GM23338 (cell line): Measurements from ENCODE around the gene TRPM3. TPM values are rescaled to one million over a fixed set of nuclear protein-coding genes. Genes with fewer than 3 reads are reported as not detected.

ENCODE experiments used
- ATAC-seq: fragments of 200-7000 bp; cut with Tn5 transposase; 3 replicates; pipeline ENCODE4 v1.9.1; 2020
- DNase-seq: peaks from one replicate; pipeline ENCODE4 v3.0.0-alpha.2; 2015; ENCODE audit warnings: low spot score
- H2AFZ ChIP-seq: fragments of 200-600 bp; sonication (generic); 2 replicates; pipeline ENCODE4 v1.8.0; 2016; ENCODE audit warnings: antibody characterized with exemption, mild to moderate bottlenecking, moderate library complexity
- H3F3A ChIP-seq: fragments of 200-600 bp; sonication (generic); replicated peaks from 2 replicates; pipeline ENCODE4 v1.8.0; 2017; ENCODE audit warnings: antibody characterized with exemption, mixed run types, low read depth
- H3K27ac ChIP-seq: fragments of 200-600 bp; sonication (generic); 2 replicates; pipeline ENCODE4 v1.6.1; 2016; ENCODE audit warnings: low read depth
- H3K27me3 ChIP-seq: fragments of 200-600 bp; sonication (generic); 2 replicates; pipeline ENCODE4 v1.8.0; 2016; ENCODE audit warnings: mild to moderate bottlenecking, mixed run types, moderate library complexity; ENCODE audit not compliant: insufficient read depth
- H3K36me3 ChIP-seq: fragments of 200-600 bp; sonication (generic); 2 replicates; pipeline ENCODE4 v1.8.0; 2016; ENCODE audit warnings: mild to moderate bottlenecking; ENCODE audit not compliant: insufficient read depth
- H3K4me1 ChIP-seq: fragments of 200-600 bp; sonication (generic); 2 replicates; pipeline ENCODE4 v1.8.0; 2016; ENCODE audit warnings: mild to moderate bottlenecking, moderate library complexity; ENCODE audit not compliant: insufficient read depth
- H3K4me2 ChIP-seq: fragments of 200-600 bp; sonication (generic); 2 replicates; pipeline ENCODE4 v1.7.1; 2017; ENCODE audit warnings: mixed run types
- H3K4me3 ChIP-seq: fragments of 200-600 bp; sonication (generic); 2 replicates; pipeline ENCODE4 v1.6.1; 2016; ENCODE audit warnings: mixed run types
- H3K79me2 ChIP-seq: fragments of 200-600 bp; sonication (generic); replicated peaks from 2 replicates; pipeline ENCODE4 v1.8.0; 2017; ENCODE audit warnings: mild to moderate bottlenecking; ENCODE audit not compliant: insufficient read depth
- H3K9me2 ChIP-seq: fragments of 200-600 bp; sonication (generic); 2 replicates; pipeline ENCODE4 v1.8.0; 2017; ENCODE audit not compliant: insufficient read depth
- H4K20me1 ChIP-seq: fragments of 200-600 bp; sonication (generic); replicated peaks from 2 replicates; pipeline ENCODE4 v1.8.0; 2017; ENCODE audit warnings: mild to moderate bottlenecking; ENCODE audit not compliant: insufficient read depth
- H3K27ac Mint-ChIP-seq: 2 replicates; pipeline ENCODE4 v1.8.0; 2020; ENCODE audit warnings: inconsistent platforms, mild to moderate bottlenecking, moderate library complexity, mixed read lengths
- H3K27me3 Mint-ChIP-seq: 3 replicates; pipeline ENCODE4 v1.8.0; 2022; ENCODE audit warnings: low read depth, mild to moderate bottlenecking, moderate library complexity, mixed read lengths, inconsistent platforms; ENCODE audit not compliant: insufficient read depth, poor library complexity
- H3K36me3 Mint-ChIP-seq: 3 replicates; pipeline ENCODE4 v1.8.0; 2021; ENCODE audit warnings: low read depth, mild to moderate bottlenecking, inconsistent platforms, moderate library complexity, mixed read lengths
- H3K4me1 Mint-ChIP-seq: 3 replicates; pipeline ENCODE4 v1.8.0; 2020; ENCODE audit warnings: mild to moderate bottlenecking, inconsistent platforms, mixed read lengths
- H3K4me3 Mint-ChIP-seq: 3 replicates; pipeline ENCODE4 v1.8.0; 2021; ENCODE audit warnings: moderate library complexity, mild to moderate bottlenecking, inconsistent platforms, mixed read lengths
- H3K9me3 Mint-ChIP-seq: 3 replicates; pipeline ENCODE4 v1.8.0; 2020; ENCODE audit warnings: moderate library complexity, mild to moderate bottlenecking, inconsistent platforms, mixed read lengths
- CREB1 ChIP-seq: fragments of 250-450 bp; sonication (Bioruptor Pico); IDR thresholded peaks from 2 replicates; pipeline ENCODE4 v1.5.0; 2020; ENCODE audit warnings: low read depth, mild to moderate bottlenecking, moderate library complexity
- CTCF ChIP-seq, 2 experiments: fragments of 200-600 bp in 1 of 2; sonication (generic) in 1 of 2; conservative IDR thresholded peaks; 2 replicates each; pipeline versions ENCODE4 v1.5.1 to v1.6.1; 2016 to 2017; ENCODE audit warnings: antibody characterized with exemption in 2 of 2, low read depth in 2 of 2, mild to moderate bottlenecking in 2 of 2, moderate library complexity in 1 of 2
- ETS1 ChIP-seq: IDR thresholded peaks from 2 replicates; pipeline ENCODE4 v1.6.1; 2016; ENCODE audit warnings: antibody characterized with exemption
- EZH2 ChIP-seq: fragments of 200-600 bp; sonication (generic); IDR thresholded peaks from one replicate; pipeline ENCODE4 v1.8.0; 2017; ENCODE audit warnings: antibody characterized with exemption, mild to moderate bottlenecking, low read depth; ENCODE audit not compliant: unreplicated experiment
- EZH2phosphoT487 ChIP-seq: fragments of 200-600 bp; sonication (generic); IDR thresholded peaks from one replicate; pipeline ENCODE4 v1.8.1; 2018; ENCODE audit warnings: antibody characterized with exemption; ENCODE audit not compliant: unreplicated experiment
- JUNB ChIP-seq: IDR thresholded peaks from one replicate; pipeline ENCODE4 v1.6.1; 2016; ENCODE audit warnings: antibody characterized with exemption; ENCODE audit not compliant: unreplicated experiment
- NANOG ChIP-seq: IDR thresholded peaks from 2 replicates; pipeline ENCODE4 v1.6.1; 2016; ENCODE audit warnings: antibody characterized with exemption, borderline replicate concordance
- POLR2AphosphoS5 ChIP-seq: IDR thresholded peaks from 2 replicates; pipeline ENCODE4 v1.6.1; 2016; ENCODE audit warnings: antibody characterized with exemption, low read depth
- REST ChIP-seq: IDR thresholded peaks from one replicate; pipeline ENCODE4 v1.6.1; 2018; ENCODE audit warnings: antibody characterized with exemption; ENCODE audit not compliant: unreplicated experiment
- STAT1 ChIP-seq: IDR thresholded peaks from one replicate; pipeline ENCODE4 v1.6.1; 2016; ENCODE audit warnings: antibody characterized with exemption; ENCODE audit not compliant: unreplicated experiment
- ZNF114 ChIP-seq: fragments of 250-450 bp; sonication (Bioruptor Pico); IDR thresholded peaks from 2 replicates; pipeline ENCODE4 v1.5.0; 2020; ENCODE audit warnings: mild to moderate bottlenecking, moderate library complexity
- ZNF331 ChIP-seq: fragments of 250-450 bp; sonication (Bioruptor Pico); IDR thresholded peaks from 2 replicates; pipeline ENCODE4 v1.5.0; 2020; ENCODE audit warnings: low read depth, mild to moderate bottlenecking, moderate library complexity
- ZNF462 ChIP-seq: fragments of 250-450 bp; sonication (Bioruptor Pico); IDR thresholded peaks from 2 replicates; pipeline ENCODE4 v1.5.0; 2020; ENCODE audit warnings: mild to moderate bottlenecking, moderate library complexity
- polyA plus RNA-seq: library from polyadenylated mRNA; unstranded; fragments of >200 nt; fragmentation: Nextera tagmentation; extraction: Ambion mirVana; gene quantifications from 2 replicates; pipeline ENCODE4 v1.2.1, GENCODE V29; 2016
- total RNA-seq: library from RNA; depleted of rRNA; stranded (reverse); fragments of >200 nt; shearing (Covaris generic); gene quantifications from 2 replicates; pipeline ENCODE4 v1.2.3, GENCODE V29; 2014

The TRPM3 gene
- total and polyA plus RNA-seq, 2 experiments from 2014 or later: 2.8 to 8.2 TPM

GRCh38 chr9:71112866-71113265 is 8.6 kb downstream of the TRPM3 start:
- ATAC-seq: no peak; the same call in 2 of the 3 replicates
- H2AFZ ChIP-seq: no peak overlapping the region
- H3K4me1 Mint-ChIP-seq: peaks cover 58% of the 10 kb centered on the region

More at GRCh38 chr9:71112866-71113265, 8.6 kb downstream of the TRPM3 start:
- TF ChIP-seq EZH2phosphoT487: no peak
- no peak for TF ChIP-seq CTCF (conservative IDR thresholded peaks at IDR 0.05; ENCODE audit: low read depth in 2 of 2)
- TF ChIP-seq REST: no peak
- no peak for TF ChIP-seq CREB1 (CRISPR knock-in tag)
- no peak for TF ChIP-seq EZH2
- no peak for TF ChIP-seq ZNF331 (CRISPR knock-in tag)
- no peak for TF ChIP-seq JUNB
- TF ChIP-seq ZNF462: no peak
- TF ChIP-seq ZNF114: no peak
- no peak for TF ChIP-seq ETS1
- no peak for TF ChIP-seq STAT1
- no peak for TF ChIP-seq NANOG
- TF ChIP-seq POLR2AphosphoS5: no peak
- H3K27ac ChIP-seq: no peak overlapping the region
- DNase-seq: no peak
- no peaks in the 10 kb centered on the region for H3F3A ChIP-seq
- H3K27ac Mint-ChIP-seq: peak overlapping the region; percentile 1
- no peak overlapping the region for H3K4me2 ChIP-seq
- H3K36me3 Mint-ChIP-seq: no peaks in the 10 kb centered on the region
- peaks cover 30% of the 10 kb centered on the region for H3K79me2 ChIP-seq
- no peaks in the 10 kb centered on the region for H3K9me3 Mint-ChIP-seq
- H3K4me3 Mint-ChIP-seq: no peak overlapping the region
- H3K4me1 ChIP-seq: peaks cover 36% of the 10 kb centered on the region
- H3K27me3 ChIP-seq: no peaks in the 10 kb centered on the region
- no peaks in the 10 kb centered on the region for H3K27me3 Mint-ChIP-seq
- no peaks in the 10 kb centered on the region for H3K9me2 ChIP-seq
- no peaks in the 10 kb centered on the region for H3K36me3 ChIP-seq
- H3K4me3 ChIP-seq: no peak overlapping the region
- H4K20me1 ChIP-seq: no peaks in the 10 kb centered on the region
